H1 (cell line): ENCODE data around the gene CKAP5. TPM values are rescaled to one million over a fixed set of nuclear protein-coding genes. Genes with fewer than 3 reads are reported as not detected.

Experiments
- CHD7 ChIP-seq: fragments of 300-600 bp; sonication (generic); IDR thresholded peaks from 2 replicates; pipeline ENCODE4 v1.7.1; 2012; ENCODE audit warnings: low read length, moderate library complexity, mild to moderate bottlenecking, inconsistent platforms; ENCODE audit not compliant: insufficient replicate concordance
- CREB1 ChIP-seq: IDR thresholded peaks from 2 replicates; pipeline ENCODE4 v1.6.1; 2012; ENCODE audit warnings: inconsistent platforms
- EZH2 ChIP-seq: fragments of 200-600 bp; sonication (generic); IDR thresholded peaks from 2 replicates; pipeline ENCODE4 v1.7.1; 2012; ENCODE audit warnings: low read depth, mild to moderate bottlenecking, moderate library complexity, low read length, inconsistent platforms; ENCODE audit not compliant: severe bottlenecking
- FOSL1 ChIP-seq: IDR thresholded peaks from 2 replicates; pipeline ENCODE4 v1.6.1; 2011; ENCODE audit warnings: mild to moderate bottlenecking, low read depth, low read length, moderate library complexity; ENCODE audit not compliant: insufficient read depth
- MAFK ChIP-seq: IDR thresholded peaks from 2 replicates; pipeline ENCODE4 v1.6.1; 2012; ENCODE audit warnings: low read depth, mild to moderate bottlenecking, improper control_type of control experiment, low read length
- NANOG ChIP-seq: IDR thresholded peaks from 2 replicates; pipeline ENCODE4 v1.6.1; 2011; ENCODE audit warnings: low read length, low read depth, mild to moderate bottlenecking, inconsistent platforms; ENCODE audit not compliant: insufficient read depth, poor library complexity, severe bottlenecking
- POU5F1 ChIP-seq: IDR thresholded peaks from 2 replicates; pipeline ENCODE4 v1.6.1; 2011; ENCODE audit warnings: low read depth, mild to moderate bottlenecking, low read length, moderate library complexity
- RBBP5 ChIP-seq: IDR thresholded peaks from 2 replicates; pipeline ENCODE4 v1.7.1; 2012; ENCODE audit warnings: low read depth, mild to moderate bottlenecking, inconsistent platforms, low read length, moderate library complexity, borderline replicate concordance
- RFX5 ChIP-seq: IDR thresholded peaks from 2 replicates; pipeline ENCODE4 v1.6.1; 2011; ENCODE audit warnings: low read depth, low read length, improper control_type of control experiment, borderline replicate concordance
- SUZ12 ChIP-seq: fragments of 200-600 bp; sonication (generic); IDR thresholded peaks from 2 replicates; pipeline ENCODE4 v1.6.1; 2012; ENCODE audit warnings: mild to moderate bottlenecking, inconsistent platforms, low read length, moderate library complexity, mixed read lengths
- polyA plus RNA-seq, 7 experiments: library from polyadenylated mRNA; depleted of rRNA in 3 of 7; stranded (reverse) in 5 of 7; unstranded in 2 of 7; fragments of >200 nt in 5 of 7; fragments of 200-250 nt in 2 of 7; gene quantifications; 1 replicate in 5 of 7; 2 replicates in 1 of 7; 4 replicates in 1 of 7; pipeline versions ENCODE4 v1.2.1 to v1.2.3, GENCODE V29; 2011 to 2013; ENCODE audit warnings: missing spikeins in 2 of 7, mixed read lengths in 2 of 7
- total RNA-seq: library from RNA; stranded (reverse); fragmentation: NEBNext Ultra II Directional; extraction: Animal tissue kit (Norgen Biotek cat#: 25700); gene quantifications from 2 replicates; pipeline ENCODE4 v1.2.1, GENCODE V29; 2021

The CKAP5 gene
- total and polyA plus RNA-seq, 2 of the 8 experiments (the other 6 are each of a cell fraction or from before 2014, with no cell fraction given): 64.8 to 185 TPM

GRCh38 chr11:46846510-46846830 lies 390 bp upstream of the CKAP5 start (continued):
- TF ChIP-seq CHD7 (no peak), EZH2 (no peak), MAFK (no peak), CREB1 (no peak), FOSL1 (no peak), RFX5 (no peak), NANOG (no peak), POU5F1 (no peak), SUZ12 (no peak), RBBP5 (no peak)
- TF ChIP-seq, all 59 proteins: peak for 0
